Esophagus muscularis mucosa (tissue), 4 donors: ENCODE results near the gene TBX15. TPM values are rescaled to one million over a fixed set of nuclear protein-coding genes. Genes with fewer than 3 reads are reported as not detected.

Source experiments
- DNase-seq: peaks from one replicate; pipeline ENCODE4 v3.0.0-alpha.2; 2017; ENCODE audit errors: extremely low spot score
- H3K27ac ChIP-seq, 4 donors: fragments of 200-600 bp; sonication (generic); replicated peaks in 1 of 4; 1 replicate in 3 of 4; 2 replicates in 1 of 4; pipeline ENCODE4 v1.5.1; 2016 to 2019; ENCODE audit warnings: mild to moderate bottlenecking in 1 of 4
- H3K27me3 ChIP-seq, 4 donors: fragments of 200-600 bp; sonication (generic); one replicate each; pipeline versions ENCODE4 v1.5.1 to v1.6.0; 2016 to 2019
- H3K36me3 ChIP-seq, 4 donors: fragments of 200-600 bp; sonication (generic); one replicate each; pipeline ENCODE4 v1.5.1; 2016 to 2019
- H3K4me1 ChIP-seq, 4 donors: fragments of 200-600 bp; sonication (generic); one replicate each; pipeline ENCODE4 v1.5.1; 2016 to 2019
- H3K4me3 ChIP-seq, 4 donors: fragments of 200-600 bp; sonication (generic); 1 replicate in 2 of 4; 2 replicates in 2 of 4; pipeline ENCODE4 v1.5.1; 2016 to 2019; ENCODE audit warnings: mild to moderate bottlenecking in 4 of 4, moderate library complexity in 1 of 4
- H3K9me3 ChIP-seq, 4 donors: fragments of 200-600 bp; sonication (generic); 1 replicate in 3 of 4; 2 replicates in 1 of 4; pipeline ENCODE4 v1.5.1; 2016 to 2019
- EP300 ChIP-seq: sonication (generic); formaldehyde crosslinking; IDR thresholded peaks from one replicate; pipeline ENCODE4 v1.6.1; 2017; ENCODE audit warnings: antibody characterized with exemption
- POLR2A ChIP-seq: fragments of 450-650 bp; IDR thresholded peaks from one replicate; pipeline ENCODE4 v1.6.1; 2017; ENCODE audit warnings: antibody characterized with exemption, moderate library complexity, mild to moderate bottlenecking, low read depth
- POLR2AphosphoS5 ChIP-seq, 2 donors: sonication (generic); formaldehyde crosslinking; IDR thresholded peaks; one replicate each; pipeline ENCODE4 v1.6.1; 2017; ENCODE audit warnings: antibody characterized with exemption in 2 of 2
- WGBS: methylation state at CpG from one replicate; pipeline ENCODE4 v1.1.5; 2018; 5-methylcytosine and 5-hydroxymethylcytosine counted together
- intact Hi-C: fragments of 100-400 bp; cut with DNase I; formaldehyde crosslinking; loops from one replicate; pipeline ENCODE4 v1.15.1; 2023
- total RNA-seq, 4 donors: library from RNA; depleted of rRNA; stranded (reverse); fragments of >200 nt; gene quantifications; one replicate each; pipeline versions ENCODE4 v1.1.0 to v1.2.1, GENCODE V29; 2016
- TF ChIP-seq, protein P1 (sequence below), 3 experiments: fragments of 200-600 bp in 2 of 3; fragments of 450-650 bp in 1 of 3; sonication (generic) in 2 of 3; IDR thresholded peaks; one replicate each; pipeline ENCODE4 v1.5.1; 2017 to 2019; ENCODE audit warnings: antibody characterized with exemption in 3 of 3, mild to moderate bottlenecking in 2 of 3, moderate library complexity in 1 of 3

Gene TBX15
- total RNA-seq, 4 donors from 2014 or later: 0.42 to 1.2 (median 0.79) TPM

- 82% methylated on average over 1 of the region's 1 CpG for WGBS
- no peaks in the 10 kb centered on the region for H3K36me3 ChIP-seq
- intact Hi-C loops: no loop called here
- DNase-seq: no peak
- H3K27ac ChIP-seq: no peak overlapping the region
- no peaks in the 10 kb centered on the region for H3K4me1 ChIP-seq
- TF ChIP-seq EP300 (no peak), POLR2AphosphoS5 (IDR thresholded peaks at IDR 0.05) (no peak), POLR2A (no peak)
- TF ChIP-seq, protein P1, sequence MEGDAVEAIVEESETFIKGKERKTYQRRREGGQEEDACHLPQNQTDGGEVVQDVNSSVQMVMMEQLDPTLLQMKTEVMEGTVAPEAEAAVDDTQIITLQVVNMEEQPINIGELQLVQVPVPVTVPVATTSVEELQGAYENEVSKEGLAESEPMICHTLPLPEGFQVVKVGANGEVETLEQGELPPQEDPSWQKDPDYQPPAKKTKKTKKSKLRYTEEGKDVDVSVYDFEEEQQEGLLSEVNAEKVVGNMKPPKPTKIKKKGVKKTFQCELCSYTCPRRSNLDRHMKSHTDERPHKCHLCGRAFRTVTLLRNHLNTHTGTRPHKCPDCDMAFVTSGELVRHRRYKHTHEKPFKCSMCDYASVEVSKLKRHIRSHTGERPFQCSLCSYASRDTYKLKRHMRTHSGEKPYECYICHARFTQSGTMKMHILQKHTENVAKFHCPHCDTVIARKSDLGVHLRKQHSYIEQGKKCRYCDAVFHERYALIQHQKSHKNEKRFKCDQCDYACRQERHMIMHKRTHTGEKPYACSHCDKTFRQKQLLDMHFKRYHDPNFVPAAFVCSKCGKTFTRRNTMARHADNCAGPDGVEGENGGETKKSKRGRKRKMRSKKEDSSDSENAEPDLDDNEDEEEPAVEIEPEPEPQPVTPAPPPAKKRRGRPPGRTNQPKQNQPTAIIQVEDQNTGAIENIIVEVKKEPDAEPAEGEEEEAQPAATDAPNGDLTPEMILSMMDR (IDR thresholded peaks at IDR 0.05): no peak
- H3K27me3 ChIP-seq: peaks cover 0 to 40% (median 2%) of the 10 kb centered on the region in 4 donors
- H3K9me3 ChIP-seq: no peaks in the 10 kb centered on the region
- no peak overlapping the region for H3K4me3 ChIP-seq
These were observed 15.1 kb downstream of the TBX15 start for GRCh38 chr1:118973032-118973431.

DNA sequence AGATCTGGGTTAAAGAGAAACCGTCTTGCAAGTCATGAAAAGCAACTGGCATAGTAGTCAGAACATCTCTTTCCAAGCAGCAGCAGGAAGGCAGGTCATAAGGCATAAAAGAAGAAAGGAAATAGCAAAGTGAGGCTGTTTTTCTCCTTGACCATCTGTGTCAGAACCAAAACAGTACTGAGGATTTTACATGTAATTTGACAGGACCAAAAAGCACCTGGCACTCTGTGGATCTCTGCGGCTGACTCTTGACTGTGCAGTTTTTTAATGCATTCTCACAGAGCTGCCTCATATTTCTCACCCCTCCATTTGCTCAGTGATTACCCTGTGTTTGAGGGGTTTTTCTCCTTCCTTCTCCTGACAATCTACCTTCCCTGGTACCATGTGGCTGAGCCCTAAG, 17.7 kb downstream of the TBX15 start:
- H3K4me1 ChIP-seq: no peaks in the 10 kb centered on the region
- peaks cover 0 to 31% (median 2%) of the 10 kb centered on the region in 4 donors for H3K27me3 ChIP-seq
- intact Hi-C loops: no loop called here
- TF ChIP-seq, protein P1 (IDR thresholded peaks at IDR 0.05): no peak
- TF ChIP-seq EP300 (no peak), POLR2AphosphoS5 (IDR thresholded peaks at IDR 0.05) (no peak), POLR2A (no peak)
- 80% methylated on average over 2 of the region's 2 CpGs for WGBS
- DNase-seq: no peak
- H3K27ac ChIP-seq: no peak overlapping the region
- no peaks in the 10 kb centered on the region for H3K9me3 ChIP-seq
- no peak overlapping the region for H3K4me3 ChIP-seq
- no peaks in the 10 kb centered on the region for H3K36me3 ChIP-seq

DNA sequence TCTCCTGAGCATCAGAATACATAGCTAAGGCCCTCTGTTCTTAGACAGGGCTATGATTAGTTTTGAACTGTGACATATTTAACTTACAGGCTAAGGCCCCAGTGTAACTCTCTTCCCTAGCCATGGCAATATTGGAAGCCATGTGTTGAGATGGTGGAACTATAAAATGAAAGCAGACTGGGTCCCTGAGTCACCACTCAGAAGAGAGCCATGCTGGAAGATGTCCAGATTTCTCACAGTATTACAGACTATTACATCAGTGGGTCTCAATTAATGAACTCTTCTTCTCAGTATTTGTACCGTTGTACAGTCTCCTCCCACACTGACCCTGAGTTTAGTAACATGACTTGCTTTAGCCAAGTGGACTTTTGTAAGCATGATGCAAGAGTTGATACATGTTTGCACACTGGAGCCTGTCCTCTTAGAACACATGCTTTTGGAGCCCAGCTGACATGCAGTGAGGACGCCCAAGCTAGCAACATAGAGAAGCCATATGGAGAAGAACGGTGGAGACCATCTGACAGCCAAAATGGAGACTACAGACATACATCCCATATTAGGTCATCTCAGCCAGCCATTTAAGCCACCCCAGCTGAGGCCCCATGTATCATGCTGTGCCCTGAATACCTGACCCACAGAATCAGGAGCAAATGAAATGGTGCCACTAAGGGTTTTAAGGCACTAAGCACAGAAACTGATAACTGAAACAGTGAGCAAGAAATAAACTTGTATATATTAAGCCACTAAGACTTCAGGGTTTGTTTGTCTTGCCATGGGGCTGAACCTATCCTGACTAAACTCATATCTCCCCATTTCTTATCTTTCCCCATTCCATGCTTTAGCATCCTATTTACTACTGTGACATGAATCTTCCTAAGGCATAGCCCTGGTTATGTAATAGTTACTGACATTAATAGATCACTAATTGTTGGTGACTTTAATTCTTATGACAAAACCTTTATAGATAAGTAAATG, 24.4 kb downstream of the TBX15 start:
- Histone ChIP-seq H3K4me3 (no peak overlapping the region), H3K27ac (no peak overlapping the region), H3K9me3 (no peaks in the 10 kb centered on the region), H3K4me1 (no peaks in the 10 kb centered on the region), H3K36me3 (no peaks in the 10 kb centered on the region), H3K27me3 (no peaks in the 10 kb centered on the region)
- peak; percentile 42 for DNase-seq
- 79% methylated on average over 3 of the region's 3 CpGs for WGBS
- intact Hi-C loops: no loop called here
- TF ChIP-seq POLR2AphosphoS5 (IDR thresholded peaks at IDR 0.05): peak in 1 of 2 donors; percentile 13
- no peak for TF ChIP-seq POLR2A
- TF ChIP-seq, protein P1 (IDR thresholded peaks at IDR 0.05): no peak
- TF ChIP-seq EP300: no peak

GRCh38 chr1:118963138-118963455, 25.0 kb downstream of the TBX15 start:
- Histone ChIP-seq H3K4me1 (no peaks in the 10 kb centered on the region), H3K36me3 (no peaks in the 10 kb centered on the region), H3K9me3 (no peaks in the 10 kb centered on the region), H3K27ac (no peak overlapping the region), H3K27me3 (no peaks in the 10 kb centered on the region), H3K4me3 (no peak overlapping the region)
- 82% methylated on average over 2 of the region's 2 CpGs for WGBS
- no peak for DNase-seq
- TF ChIP-seq POLR2AphosphoS5 (IDR thresholded peaks at IDR 0.05): no peak
- no peak for TF ChIP-seq POLR2A
- TF ChIP-seq EP300: no peak
- TF ChIP-seq, protein P1 (IDR thresholded peaks at IDR 0.05): no peak
- intact Hi-C loops: no loop called here
